CD14-positive monocyte (primary cell): ENCODE results near the gene NUP62CL. TPM values are rescaled to one million over a fixed set of nuclear protein-coding genes. Genes with fewer than 3 reads are reported as not detected.

Experiments used
- DNase-seq, 3 donors: peaks; one replicate each; pipeline ENCODE4 v3.0.0-alpha.2; 2011 to 2022
- H2AFZ ChIP-seq: 2 replicates; pipeline ENCODE4 v1.6.0; 2012; ENCODE audit warnings: mild to moderate bottlenecking, low read depth, low read length, inconsistent platforms; ENCODE audit not compliant: insufficient read depth, poor library complexity, severe bottlenecking
- H3K27ac ChIP-seq, 2 donors: 1 replicate in 1 of 2; 2 replicates in 1 of 2; pipeline ENCODE4 v1.5.1; 2012 to 2013; ENCODE audit warnings: low read length in 2 of 2, control low read depth in 1 of 2, inconsistent platforms in 1 of 2, low read depth in 1 of 2, mild to moderate bottlenecking in 1 of 2
- H3K27me3 ChIP-seq, 2 donors: one replicate each; pipeline versions ENCODE4 v1.6.0 to v1.6.1; 2011 to 2013; ENCODE audit warnings: low read length in 2 of 2; ENCODE audit not compliant: control insufficient read depth in 2 of 2, insufficient read depth in 2 of 2
- H3K36me3 ChIP-seq, 2 donors: replicated peaks in 1 of 2; 1 replicate in 1 of 2; 2 replicates in 1 of 2; pipeline versions ENCODE4 v1.5.1 to v1.6.1; 2012 to 2013; ENCODE audit warnings: low read length in 2 of 2, control low read depth in 1 of 2, inconsistent platforms in 1 of 2, mild to moderate bottlenecking in 1 of 2; ENCODE audit not compliant: insufficient read depth in 2 of 2, control insufficient read depth in 1 of 2
- H3K4me1 ChIP-seq, 2 donors: 1 replicate in 1 of 2; 2 replicates in 1 of 2; pipeline versions ENCODE4 v1.5.1 to v1.6.1; 2012 to 2013; ENCODE audit warnings: low read length in 2 of 2, control low read depth in 1 of 2, inconsistent platforms in 1 of 2, mild to moderate bottlenecking in 1 of 2, moderate library complexity in 1 of 2; ENCODE audit not compliant: insufficient read depth in 2 of 2, control insufficient read depth in 1 of 2
- H3K4me2 ChIP-seq: replicated peaks from 2 replicates; pipeline ENCODE3; 2012; ENCODE audit warnings: low read length, moderate library complexity, mild to moderate bottlenecking; ENCODE audit not compliant: poor library complexity, severe bottlenecking; ENCODE audit errors: extremely low read depth
- H3K4me3 ChIP-seq, 3 experiments: fragments of 200-600 bp in 1 of 3; sonication (generic) in 1 of 3; replicated peaks in 1 of 3; 1 replicate in 2 of 3; 2 replicates in 1 of 3; pipeline ENCODE4 v1.5.1; 2011 to 2013; ENCODE audit warnings: low read length in 3 of 3, mild to moderate bottlenecking in 3 of 3, control low read depth in 2 of 3, low read depth in 2 of 3, inconsistent platforms in 1 of 3, moderate library complexity in 1 of 3
- H3K79me2 ChIP-seq: 2 replicates; pipeline ENCODE4 v1.6.0; 2012; ENCODE audit warnings: mild to moderate bottlenecking, control low read depth, inconsistent platforms, low read length, moderate library complexity; ENCODE audit not compliant: insufficient read depth
- H3K9ac ChIP-seq: 2 replicates; pipeline ENCODE4 v1.6.0; 2017; ENCODE audit warnings: low read length, mild to moderate bottlenecking; ENCODE audit not compliant: insufficient read depth, poor library complexity, severe bottlenecking
- H3K9me3 ChIP-seq, 2 donors: replicated peaks in 1 of 2; 1 replicate in 1 of 2; 2 replicates in 1 of 2; pipeline versions ENCODE4 v1.5.1 to v1.6.1; 2012 to 2013; ENCODE audit warnings: low read length in 2 of 2, control low read depth in 1 of 2; ENCODE audit not compliant: control insufficient read depth in 1 of 2, insufficient read depth in 1 of 2
- H4K20me1 ChIP-seq: 2 replicates; pipeline ENCODE4 v1.6.0; 2012; ENCODE audit warnings: mild to moderate bottlenecking, low read length, control low read depth, moderate library complexity; ENCODE audit not compliant: insufficient read depth
- H3K27ac Mint-ChIP-seq, 7 donors: one replicate each; pipeline ENCODE4 v1.8.0; 2020; ENCODE audit warnings: mild to moderate bottlenecking in 7 of 7, mixed read lengths in 7 of 7, moderate library complexity in 6 of 7, inconsistent platforms in 2 of 7
- H3K27me3 Mint-ChIP-seq, 3 donors: one replicate each; pipeline ENCODE4 v1.8.0; 2021 to 2022; ENCODE audit warnings: low read depth in 3 of 3, mild to moderate bottlenecking in 3 of 3, mixed read lengths in 3 of 3, moderate library complexity in 3 of 3, inconsistent platforms in 1 of 3
- H3K36me3 Mint-ChIP-seq, 2 donors: one replicate each; pipeline ENCODE4 v1.8.0; 2020; ENCODE audit warnings: mixed read lengths in 2 of 2, inconsistent platforms in 1 of 2, mild to moderate bottlenecking in 1 of 2
- H3K4me1 Mint-ChIP-seq: one replicate; pipeline ENCODE4 v1.8.0; 2020; ENCODE audit warnings: mild to moderate bottlenecking, mixed read lengths
- H3K4me3 Mint-ChIP-seq, 2 donors: one replicate each; pipeline ENCODE4 v1.8.0; 2020; ENCODE audit warnings: mild to moderate bottlenecking in 2 of 2, mixed read lengths in 2 of 2, moderate library complexity in 1 of 2
- H3K9me3 Mint-ChIP-seq, 7 donors: one replicate each; pipeline ENCODE4 v1.8.0; 2020 to 2022; ENCODE audit warnings: mixed read lengths in 7 of 7, mild to moderate bottlenecking in 6 of 7, moderate library complexity in 6 of 7, inconsistent platforms in 2 of 7
- CTCF ChIP-seq: fragments of 200-600 bp; IDR thresholded peaks from one replicate; pipeline ENCODE4 v1.8.0; 2022; ENCODE audit warnings: antibody characterized with exemption, mild to moderate bottlenecking
- WGBS: methylation state at CpG from one replicate; pipeline ENCODE4 v1.1.5; 2013; ENCODE audit warnings: missing lambda C conversion rate; ENCODE audit not compliant: insufficient coverage; 5-methylcytosine and 5-hydroxymethylcytosine counted together
- intact Hi-C, 2 donors: fragments of 100-400 bp; cut with micrococcal nuclease; formaldehyde crosslinking; loops; one replicate each; pipeline versions ENCODE4 v1.15.0 to v1.15.1; 2023
- polyA plus RNA-seq, 3 donors: library from polyadenylated mRNA; depleted of rRNA in 1 of 3; unstranded in 2 of 3; stranded (reverse) in 1 of 3; fragments of 300-500 nt in 2 of 3; fragments of >200 nt in 1 of 3; fragmentation: Illumina TruSeq in 2 of 3; gene quantifications; 1 replicate in 2 of 3; 2 replicates in 1 of 3; pipeline ENCODE4 v1.2.3, GENCODE V29; 2012 to 2021

NUP62CL gene
- polyA plus RNA-seq, 3 donors = 0.09 TPM; not detected in 2

DNA sequence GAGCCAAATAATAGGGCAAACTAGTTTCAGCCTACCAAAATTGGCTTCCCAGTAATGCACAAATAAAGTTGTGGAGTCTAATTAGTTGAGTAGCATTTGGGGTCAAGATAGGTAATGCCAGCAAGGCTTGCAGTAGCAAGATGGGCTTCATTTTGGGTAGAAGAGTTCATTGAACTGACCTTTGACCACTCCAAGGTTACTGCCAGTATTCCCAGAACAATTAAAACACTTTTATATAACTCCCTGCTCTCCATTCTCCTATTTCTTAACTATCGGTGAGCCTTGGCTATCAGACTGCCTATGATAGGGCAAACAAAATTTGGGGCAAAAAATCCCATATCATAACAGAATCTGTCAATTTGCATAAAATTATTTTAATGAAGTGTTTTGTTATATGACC, 7.2 kb upstream of the NUP62CL start:
- H3K27me3 ChIP-seq = no peaks in the 10 kb centered on the region
- no peaks in the 10 kb centered on the region for H4K20me1 ChIP-seq
- no peak overlapping the region for H3K4me2 ChIP-seq
- DNase-seq = no peak
- H3K4me3 ChIP-seq = no peak overlapping the region
- TF ChIP-seq CTCF = no peak
- Mint-ChIP-seq H3K27ac (no peak overlapping the region), H3K4me1 (no peaks in the 10 kb centered on the region), H3K9me3 (no peaks in the 10 kb centered on the region), H3K27me3 (peaks cover 0 to 4% (median 2%) of the 10 kb centered on the region in 3 donors), H3K4me3 (no peak overlapping the region), H3K36me3 (no peaks in the 10 kb centered on the region)
- no CpG with 5 or more reads among the region's 1 CpG for WGBS
- H3K4me1 ChIP-seq = no peaks in the 10 kb centered on the region
- H3K36me3 ChIP-seq = no peaks in the 10 kb centered on the region
- no peaks in the 10 kb centered on the region for H3K9me3 ChIP-seq
- H3K79me2 ChIP-seq = no peaks in the 10 kb centered on the region
- H3K9ac ChIP-seq = no peak overlapping the region
- intact Hi-C loops = no loop called here
- no peak overlapping the region for H2AFZ ChIP-seq
- H3K27ac ChIP-seq = no peak overlapping the region

DNA sequence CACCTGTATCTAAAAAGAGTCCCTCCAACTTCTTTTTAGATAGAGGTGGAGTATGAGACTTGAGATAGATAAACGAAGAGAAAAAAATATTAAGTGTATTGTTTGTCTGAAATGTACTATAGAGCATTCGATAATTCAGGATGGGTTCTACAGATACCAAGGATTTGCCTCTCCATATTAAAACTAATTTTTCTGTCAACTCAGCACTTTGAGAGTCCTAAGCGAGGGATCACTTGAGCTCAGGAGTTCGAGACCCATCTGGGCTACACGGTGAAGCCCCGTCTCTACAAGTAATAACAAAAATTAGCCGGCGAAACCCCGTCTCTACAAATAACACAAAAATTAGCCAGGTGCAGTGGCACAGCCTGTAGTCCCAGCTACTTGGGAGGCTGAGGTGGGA, 1.7 kb upstream of the NUP62CL start:
- Mint-ChIP-seq H3K36me3 (no peaks in the 10 kb centered on the region), H3K9me3 (peaks cover 0 to 15% (median 4%) of the 10 kb centered on the region in 7 donors), H3K4me3 (no peak overlapping the region), H3K4me1 (peaks cover 15% of the 10 kb centered on the region), H3K27ac (no peak overlapping the region), H3K27me3 (peaks cover 4 to 27% (median 24%) of the 10 kb centered on the region in 3 donors)
- Histone ChIP-seq H4K20me1 (no peaks in the 10 kb centered on the region), H3K27me3 (peaks cover 0 to 13% of the 10 kb centered on the region in 2 donors), H3K79me2 (no peaks in the 10 kb centered on the region), H3K4me3 (no peak overlapping the region), H2AFZ (no peak overlapping the region), H3K36me3 (no peaks in the 10 kb centered on the region), H3K27ac (no peak overlapping the region), H3K4me1 (peaks cover 5 to 9% of the 10 kb centered on the region in 2 donors), H3K9ac (no peak overlapping the region), H3K4me2 (no peak overlapping the region), H3K9me3 (no peaks in the 10 kb centered on the region)
- intact Hi-C loops = no loop called here
- no CpG with 5 or more reads among the region's 9 CpGs for WGBS
- no peak for TF ChIP-seq CTCF
- DNase-seq = no peak
